SK-N-SH (cell line): Measurements from ENCODE around the gene AGAP1. TPM values are rescaled to one million over a fixed set of nuclear protein-coding genes. Genes with fewer than 3 reads are reported as not detected.

Source experiments
- CTCF ChIA-PET: fragments of 300-600, 350-600 bp; formaldehyde crosslinking; extraction: SDS; loops from one replicate; lab custom pipeline; 2021; lab: Yijun Ruan, JAX
- POLR2A ChIA-PET: fragments of 350-600 bp; sonication (Branson Sonifier 250); formaldehyde crosslinking; extraction: SDS; loops from one replicate; lab custom pipeline; 2020; ENCODE audit warnings: antibody characterized with exemption, inconsistent platforms; lab: Yijun Ruan, JAX
- DNase-seq: peaks from one replicate; pipeline ENCODE4 v3.0.0; 2012
- H2AFZ ChIP-seq: fragments of 200-600 bp; sonication (generic); 2 replicates; pipeline ENCODE4 v1.8.1; 2016; ENCODE audit warnings: antibody characterized with exemption, mild to moderate bottlenecking, low read depth
- H3F3A ChIP-seq: fragments of 200-600 bp; sonication (generic); replicated peaks from 2 replicates; pipeline ENCODE3; 2016; ENCODE audit warnings: antibody characterized with exemption, mild to moderate bottlenecking; ENCODE audit not compliant: insufficient read depth
- H3K27ac ChIP-seq, 2 experiments: fragments of 200-500 bp in 1 of 2; fragments of 200-600 bp in 1 of 2; sonication (Bioruptor generic) in 1 of 2; sonication (generic), shearing (Covaris generic) in 1 of 2; 2 replicates each; pipeline versions ENCODE4 v1.5.1 to v1.6.1; 2014 to 2016; ENCODE audit warnings: low read depth in 2 of 2, inconsistent platforms in 1 of 2, low read length in 1 of 2, mild to moderate bottlenecking in 1 of 2, mixed read lengths in 1 of 2
- H3K27me3 ChIP-seq: fragments of 200-600 bp; sonication (generic), shearing (Covaris generic); 2 replicates; pipeline ENCODE4 v1.6.1; 2016; ENCODE audit warnings: mixed run types; ENCODE audit not compliant: insufficient read depth
- H3K36me3 ChIP-seq, 2 experiments: fragments of 200-500 bp in 1 of 2; fragments of 200-600 bp in 1 of 2; sonication (Bioruptor generic) in 1 of 2; sonication (generic) in 1 of 2; replicated peaks in 1 of 2; 2 replicates each; pipeline versions ENCODE3 to v1.5.1; 2014 to 2016; ENCODE audit warnings: low read length in 1 of 2, mild to moderate bottlenecking in 1 of 2; ENCODE audit not compliant: insufficient read depth in 2 of 2, control insufficient read depth in 1 of 2
- H3K4me1 ChIP-seq, 2 experiments: fragments of 200-500 bp in 1 of 2; fragments of 200-600 bp in 1 of 2; sonication (Bioruptor generic) in 1 of 2; sonication (generic), shearing (Covaris generic) in 1 of 2; 2 replicates each; pipeline versions ENCODE4 v1.5.1 to v1.6.1; 2014 to 2016; ENCODE audit warnings: low read depth in 1 of 2, low read length in 1 of 2, mixed run types in 1 of 2; ENCODE audit not compliant: insufficient read depth in 2 of 2, control insufficient read depth in 1 of 2
- H3K4me2 ChIP-seq: fragments of 200-600 bp; sonication (generic), shearing (Covaris generic); 2 replicates; pipeline ENCODE4 v1.6.1; 2017; ENCODE audit warnings: mixed run types
- H3K4me3 ChIP-seq, 2 experiments: fragments of 200-500 bp in 1 of 2; fragments of 200-600 bp in 1 of 2; sonication (Bioruptor generic) in 1 of 2; sonication (generic), shearing (Covaris generic) in 1 of 2; 2 replicates each; pipeline versions ENCODE4 v1.5.1 to v1.8.1; 2014 to 2016; ENCODE audit warnings: low read depth in 2 of 2, inconsistent platforms in 1 of 2, low read length in 1 of 2, mild to moderate bottlenecking in 1 of 2, mixed read lengths in 1 of 2, moderate library complexity in 1 of 2
- H3K79me2 ChIP-seq: fragments of 200-600 bp; sonication (generic); 2 replicates; pipeline ENCODE4 v1.8.1; 2017; ENCODE audit warnings: mild to moderate bottlenecking; ENCODE audit not compliant: insufficient read depth
- H3K9ac ChIP-seq: fragments of 200-600 bp; sonication (generic); 2 replicates; pipeline ENCODE4 v1.6.1; 2017; ENCODE audit warnings: mixed run types
- H3K9me2 ChIP-seq: fragments of 200-600 bp; sonication (generic); 2 replicates; pipeline ENCODE4 v1.6.1; 2017; ENCODE audit warnings: mixed run types
- H3K9me3 ChIP-seq: fragments of 200-600 bp; sonication (generic); 2 replicates; pipeline ENCODE4 v1.6.1; 2017; ENCODE audit warnings: mixed run types, mild to moderate bottlenecking, moderate library complexity
- H4K20me1 ChIP-seq: fragments of 200-600 bp; sonication (generic); 2 replicates; pipeline ENCODE4 v1.6.1; 2017; ENCODE audit warnings: mild to moderate bottlenecking, mixed run types; ENCODE audit not compliant: insufficient read depth
- CHD2 ChIP-seq: fragments of 150-350 bp; IDR thresholded peaks from 2 replicates; pipeline ENCODE4 v1.6.1; 2018; ENCODE audit warnings: low read length; ENCODE audit not compliant: partially characterized antibody
- ELF1 ChIP-seq: IDR thresholded peaks from 2 replicates; pipeline ENCODE4 v1.4.0; 2012
- EZH2phosphoT487 ChIP-seq: fragments of 200-600 bp; sonication (generic); IDR thresholded peaks from 2 replicates; pipeline ENCODE4 v1.6.1; 2017; ENCODE audit warnings: low read depth, mixed run types, mild to moderate bottlenecking, antibody characterized with exemption, moderate library complexity, borderline replicate concordance
- FOSL2 ChIP-seq: IDR thresholded peaks from 2 replicates; pipeline ENCODE4 v1.4.0; 2012; ENCODE audit warnings: low read depth, mild to moderate bottlenecking, moderate library complexity, borderline replicate concordance
- FOXM1 ChIP-seq: IDR thresholded peaks from 2 replicates; pipeline ENCODE4 v1.4.0; 2012; ENCODE audit warnings: low read depth, mild to moderate bottlenecking
- GATA2 ChIP-seq: sonication (generic); formaldehyde crosslinking; IDR thresholded peaks from 2 replicates; pipeline ENCODE4 v1.5.0; 2020; ENCODE audit warnings: mild to moderate bottlenecking, missing genetic modification reagents
- IRF3 ChIP-seq: fragments of 150-350 bp; IDR thresholded peaks from 2 replicates; pipeline ENCODE4 v1.6.1; 2016; ENCODE audit warnings: mild to moderate bottlenecking, low read depth, low read length
- JUND ChIP-seq: IDR thresholded peaks from 2 replicates; pipeline ENCODE4 v1.4.0; 2012
- PBX3 ChIP-seq: IDR thresholded peaks from 2 replicates; pipeline ENCODE4; 2012
- POLR2AphosphoS5 ChIP-seq: IDR thresholded peaks from 2 replicates; pipeline ENCODE4 v1.6.1; 2012; ENCODE audit warnings: low read depth, low read length
- RAD21 ChIP-seq: IDR thresholded peaks from 2 replicates; pipeline ENCODE4 v1.6.1; 2012; ENCODE audit warnings: mild to moderate bottlenecking, low read length
- RFX5 ChIP-seq: IDR thresholded peaks from 2 replicates; pipeline ENCODE4 v1.6.1; 2012; ENCODE audit warnings: mild to moderate bottlenecking, improper control_type of control experiment, low read length
- SMC3 ChIP-seq: IDR thresholded peaks from 2 replicates; pipeline ENCODE4 v1.6.1; 2012; ENCODE audit warnings: low read depth, low read length, improper control_type of control experiment
- TAF1 ChIP-seq: IDR thresholded peaks from 2 replicates; pipeline ENCODE4 v1.6.1; 2012; ENCODE audit warnings: low read depth, mild to moderate bottlenecking, low read length, moderate library complexity, borderline replicate concordance
- TCF12 ChIP-seq: IDR thresholded peaks from 2 replicates; pipeline ENCODE4 v1.4.0; 2012
- TEAD4 ChIP-seq: IDR thresholded peaks from 2 replicates; pipeline ENCODE4 v1.4.0; 2012; ENCODE audit warnings: mild to moderate bottlenecking, borderline replicate concordance; ENCODE audit not compliant: insufficient read depth
- USF1 ChIP-seq: IDR thresholded peaks from 2 replicates; pipeline ENCODE4 v1.4.0; 2012; ENCODE audit warnings: low read depth, borderline replicate concordance
- USF2 ChIP-seq: fragments of 150-350 bp; IDR thresholded peaks from 2 replicates; pipeline ENCODE4 v1.6.1; 2017; ENCODE audit warnings: antibody characterized with exemption, low read length, low read depth, borderline replicate concordance
- YY1 ChIP-seq: IDR thresholded peaks from 2 replicates; pipeline ENCODE4 v1.4.0; 2012; ENCODE audit warnings: low read depth, mild to moderate bottlenecking
- ZBTB33 ChIP-seq: IDR thresholded peaks from 2 replicates; pipeline ENCODE4 v1.4.0; 2012; ENCODE audit warnings: low read depth, borderline replicate concordance
- WGBS: methylation state at CpG from one replicate; pipeline ENCODE4 v1.1.6; 2017; ENCODE audit warnings: low lambda C conversion rate; 5-methylcytosine and 5-hydroxymethylcytosine counted together
- polyA plus RNA-seq, 3 experiments: library from polyadenylated mRNA; depleted of rRNA; stranded (reverse); fragments of >200 nt; gene quantifications; 2 replicates each; pipeline ENCODE4 v1.2.3, GENCODE V29; 2012

Gene AGAP1
- polyA plus RNA-seq, 1 of the 3 experiments (the other 2 are of a cell fraction): 8.8 TPM

- Histone ChIP-seq H3K79me2 (peaks cover 67% of the 10 kb centered on the region), H2AFZ (no peak overlapping the region), H3K9me2 (no peaks in the 10 kb centered on the region), H3K27ac (no peak overlapping the region), H3K4me2 (no peak overlapping the region), H3K9ac (no peak overlapping the region), H3F3A (no peaks in the 10 kb centered on the region), H4K20me1 (peaks cover 25% of the 10 kb centered on the region)
- 95% methylated on average over 7 of the region's 7 CpGs for WGBS
- POLR2A ChIA-PET: no interaction called here
- no peak for DNase-seq
- CTCF ChIA-PET: interaction anchor here (1.0 to 1.2 kb wide), 2 partner anchors 10 to 36 kb away, joined by 3 to 4 read pairs; no protein-coding TSS in a partner anchor
- TF ChIP-seq PBX3: no peak
- no peak for TF ChIP-seq TCF12
- TF ChIP-seq ZBTB33: no peak
- TF ChIP-seq POLR2AphosphoS5: no peak
- TF ChIP-seq YY1: no peak
- no peak for TF ChIP-seq FOSL2
- no peak for TF ChIP-seq IRF3
- TF ChIP-seq SMC3: no peak
- TF ChIP-seq JUND: no peak
- TF ChIP-seq GATA2 (CRISPR knock-in tag): no peak
- no peak for TF ChIP-seq CHD2
- TF ChIP-seq TEAD4: no peak
- TF ChIP-seq RFX5: no peak
- no peak for TF ChIP-seq TAF1
- TF ChIP-seq USF1: no peak
- no peak for TF ChIP-seq FOXM1
- TF ChIP-seq EZH2phosphoT487: no peak
- no peak for TF ChIP-seq ELF1
- TF ChIP-seq RAD21: no peak
- TF ChIP-seq USF2: no peak
- TF ChIP-seq, all 33 proteins: peak for 0
- Histone ChIP-seq H3K4me1 (peaks cover 3% of the 10 kb centered on the region in 2 experiments; a peak in 1 of 4 replicates), H3K4me3 (no peak overlapping the region), H3K9me3 (no peaks in the 10 kb centered on the region), H3K36me3 (no peaks in the 10 kb centered on the region), H3K27me3 (no peaks in the 10 kb centered on the region)
These were observed 21.5 kb downstream of the AGAP1 start for GRCh38 chr2:235515364-235515742.
